Activated naive CD8-positive, alpha-beta T cell treated with anti-CD3 and anti-CD28 coated beads for 36 hours (primary cell): Measurements from ENCODE around the gene ADAMTS1. TPM values are rescaled to one million over a fixed set of nuclear protein-coding genes. Genes with fewer than 3 reads are reported as not detected.

ENCODE experiments used
- DNase-seq: peaks from one replicate; pipeline ENCODE4 v3.0.0; 2021
- H3K27ac Mint-ChIP-seq: one replicate; pipeline ENCODE4 v1.8.0; 2022; ENCODE audit warnings: mild to moderate bottlenecking, moderate library complexity, mixed read lengths
- H3K27me3 Mint-ChIP-seq: one replicate; pipeline ENCODE4 v1.8.0; 2022; ENCODE audit warnings: mild to moderate bottlenecking, mixed read lengths
- H3K36me3 Mint-ChIP-seq: one replicate; pipeline ENCODE4 v1.8.0; 2021; ENCODE audit warnings: mild to moderate bottlenecking, mixed read lengths
- H3K4me1 Mint-ChIP-seq: one replicate; pipeline ENCODE4 v1.8.0; 2021; ENCODE audit warnings: mixed read lengths
- H3K4me3 Mint-ChIP-seq: one replicate; pipeline ENCODE4 v1.8.0; 2022; ENCODE audit warnings: mild to moderate bottlenecking, moderate library complexity, mixed read lengths
- H3K9me3 Mint-ChIP-seq: one replicate; pipeline ENCODE4 v1.8.0; 2022; ENCODE audit warnings: mixed read lengths
- total RNA-seq, 2 experiments: library from RNA; stranded (reverse); gene quantifications; one replicate each; pipeline ENCODE4 v1.2.3, GENCODE V29; 2021

Gene ADAMTS1
- total RNA-seq, 2 experiments from 2014 or later, result 0.06 TPM; not detected in 1

GRCh38 chr21:26810676-26811415 is 34.4 kb downstream of the ADAMTS1 start:
- Mint-ChIP-seq H3K27ac (no peak overlapping the region), H3K27me3 (peaks cover 11% of the 10 kb centered on the region), H3K9me3 (no peaks in the 10 kb centered on the region), H3K4me1 (no peaks in the 10 kb centered on the region), H3K36me3 (no peaks in the 10 kb centered on the region), H3K4me3 (no peak overlapping the region)
- DNase-seq, result no peak

- no peaks in the 10 kb centered on the region for H3K4me1 Mint-ChIP-seq
- DNase-seq, result no peak
- H3K4me3 Mint-ChIP-seq, result no peak overlapping the region
- peaks cover 7% of the 10 kb centered on the region for H3K27me3 Mint-ChIP-seq
- no peak overlapping the region for H3K27ac Mint-ChIP-seq
- H3K36me3 Mint-ChIP-seq, result no peaks in the 10 kb centered on the region
- no peaks in the 10 kb centered on the region for H3K9me3 Mint-ChIP-seq
These were observed 34.9 kb downstream of the ADAMTS1 start for GRCh38 chr21:26810266-26810665.

DNA sequence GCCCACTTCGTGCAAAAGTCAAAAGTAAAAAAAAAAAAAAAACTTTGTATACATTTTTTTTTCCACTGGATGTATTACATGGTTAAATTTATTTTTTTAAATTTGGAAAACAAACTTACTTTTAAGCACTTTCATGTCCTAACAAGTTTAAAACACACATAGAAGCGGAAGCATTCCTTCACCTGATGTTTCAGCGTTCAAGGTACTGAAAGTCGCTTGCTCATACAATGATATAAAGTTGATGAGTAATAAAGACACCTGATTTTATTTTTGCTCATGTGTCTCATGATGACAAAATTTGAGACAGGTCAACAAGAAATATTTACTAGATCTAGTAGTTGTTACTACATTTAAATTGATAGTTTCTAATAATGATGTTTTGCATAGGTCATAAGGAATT is 35.5 kb downstream of the ADAMTS1 start:
- DNase-seq, result no peak
- no peak overlapping the region for H3K27ac Mint-ChIP-seq
- no peak overlapping the region for H3K4me3 Mint-ChIP-seq
- H3K36me3 Mint-ChIP-seq, result no peaks in the 10 kb centered on the region
- no peaks in the 10 kb centered on the region for H3K9me3 Mint-ChIP-seq
- no peaks in the 10 kb centered on the region for H3K4me1 Mint-ChIP-seq
- peaks cover 7% of the 10 kb centered on the region for H3K27me3 Mint-ChIP-seq

DNA sequence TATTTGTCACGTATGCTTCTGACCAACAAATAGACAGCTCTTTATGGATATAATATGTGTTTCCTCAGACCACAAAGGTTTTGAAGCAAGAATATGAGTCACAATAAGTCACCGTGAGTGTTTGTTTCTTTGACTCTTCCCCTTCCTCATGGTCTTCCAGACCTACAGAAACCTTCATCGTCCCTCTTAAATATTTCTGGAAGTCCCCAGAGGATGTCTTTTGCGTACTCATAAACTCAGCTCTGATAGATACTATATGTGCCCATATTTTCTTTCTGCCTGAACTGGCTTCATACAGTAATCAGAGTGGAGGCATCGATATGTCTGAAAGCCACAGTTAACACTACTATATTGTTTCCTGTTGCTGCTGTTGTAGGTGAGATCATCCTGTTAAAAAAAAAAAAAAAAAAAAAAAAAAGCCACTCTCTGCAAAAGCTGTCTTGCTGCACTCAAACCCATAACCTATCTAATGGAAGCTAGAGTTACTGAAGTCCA is 38.4 kb downstream of the ADAMTS1 start:
- H3K4me1 Mint-ChIP-seq, result no peaks in the 10 kb centered on the region
- no peak overlapping the region for H3K4me3 Mint-ChIP-seq
- peaks cover 11% of the 10 kb centered on the region for H3K27me3 Mint-ChIP-seq
- DNase-seq, result no peak
- H3K36me3 Mint-ChIP-seq, result no peaks in the 10 kb centered on the region
- H3K9me3 Mint-ChIP-seq, result no peaks in the 10 kb centered on the region
- no peak overlapping the region for H3K27ac Mint-ChIP-seq

DNA sequence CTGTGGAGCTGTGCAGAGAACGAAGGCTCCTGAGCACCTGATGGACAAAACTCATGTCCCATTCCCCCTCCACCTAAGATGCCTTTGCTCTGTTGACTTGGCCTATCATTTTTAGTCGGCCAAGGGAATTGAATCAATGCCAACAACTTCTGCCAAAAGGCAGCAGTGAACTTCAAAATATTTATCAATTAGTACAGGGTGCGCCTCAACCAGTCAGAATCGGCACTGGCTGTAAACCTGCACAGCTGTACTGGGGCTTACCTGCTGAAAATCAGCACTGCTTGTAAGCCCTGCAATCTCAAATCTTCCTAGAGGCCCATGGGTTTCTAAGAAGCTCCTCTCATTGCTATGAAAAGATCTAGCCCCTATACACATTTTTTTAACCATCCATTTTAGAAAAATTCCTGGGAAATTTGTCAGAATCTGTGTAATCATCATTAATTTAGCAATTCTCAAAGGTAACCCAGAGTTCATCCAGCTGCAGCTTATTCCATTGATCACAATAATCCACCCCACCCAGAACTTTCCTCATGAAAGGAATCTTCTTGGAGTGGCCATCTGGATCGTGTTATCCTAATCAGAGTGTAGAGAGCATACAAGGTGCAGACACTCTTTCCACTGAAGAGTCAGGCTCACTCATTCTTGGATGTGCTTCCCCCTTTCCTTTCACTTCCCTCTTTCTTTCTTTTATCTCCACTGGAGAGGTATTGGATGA is 40.2 kb downstream of the ADAMTS1 start:
- Mint-ChIP-seq H3K27ac (no peak overlapping the region), H3K9me3 (no peaks in the 10 kb centered on the region), H3K4me1 (no peaks in the 10 kb centered on the region), H3K36me3 (no peaks in the 10 kb centered on the region), H3K27me3 (peaks cover 11% of the 10 kb centered on the region), H3K4me3 (no peak overlapping the region)
- DNase-seq, result no peak

GRCh38 chr21:26801498-26801897 is 43.7 kb downstream of the ADAMTS1 start:
- Mint-ChIP-seq H3K27me3 (peaks cover 18% of the 10 kb centered on the region), H3K4me1 (no peaks in the 10 kb centered on the region), H3K36me3 (no peaks in the 10 kb centered on the region), H3K4me3 (no peak overlapping the region), H3K9me3 (no peaks in the 10 kb centered on the region), H3K27ac (no peak overlapping the region)
- DNase-seq, result no peak

DNA sequence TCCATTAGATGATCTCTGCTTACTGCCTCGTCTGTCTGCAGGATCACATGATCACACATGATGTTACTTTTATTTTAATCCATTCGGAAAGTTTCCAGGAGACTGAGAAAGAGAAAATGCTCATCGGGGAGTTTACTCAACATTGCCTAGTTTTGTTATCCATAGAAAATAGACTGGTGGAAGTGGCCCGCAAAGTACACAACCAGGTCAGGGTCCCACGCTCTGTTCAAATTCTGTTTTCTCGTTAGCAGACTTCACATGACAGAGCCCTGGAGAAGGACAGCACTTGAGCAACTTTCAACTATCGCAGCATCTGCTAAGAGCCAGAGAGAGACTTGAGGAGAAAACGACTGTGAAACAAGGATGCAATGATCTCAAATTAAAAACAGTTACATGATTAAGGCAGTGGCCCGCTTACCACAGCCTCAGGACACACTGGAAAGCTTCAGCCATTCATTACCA is 44.2 kb downstream of the ADAMTS1 start:
- no peak for DNase-seq
- Mint-ChIP-seq H3K4me1 (no peaks in the 10 kb centered on the region), H3K36me3 (no peaks in the 10 kb centered on the region), H3K27ac (no peak overlapping the region), H3K27me3 (peaks cover 18% of the 10 kb centered on the region), H3K9me3 (no peaks in the 10 kb centered on the region), H3K4me3 (no peak overlapping the region)

- DNase-seq, result no peak
- Mint-ChIP-seq H3K9me3 (no peaks in the 10 kb centered on the region), H3K27ac (no peak overlapping the region), H3K4me3 (no peak overlapping the region), H3K4me1 (no peaks in the 10 kb centered on the region), H3K27me3 (peaks cover 18% of the 10 kb centered on the region), H3K36me3 (no peaks in the 10 kb centered on the region)
These were observed 44.8 kb downstream of the ADAMTS1 start for GRCh38 chr21:26800455-26800854.

- Mint-ChIP-seq H3K36me3 (no peaks in the 10 kb centered on the region), H3K27me3 (peaks cover 22% of the 10 kb centered on the region), H3K9me3 (no peaks in the 10 kb centered on the region), H3K27ac (no peak overlapping the region), H3K4me3 (no peak overlapping the region), H3K4me1 (no peaks in the 10 kb centered on the region)
- no peak for DNase-seq
These were observed 45.2 kb downstream of the ADAMTS1 start for GRCh38 chr21:26800001-26800400.

GRCh38 chr21:26798856-26799751 is 46.1 kb downstream of the ADAMTS1 start:
- H3K4me1 Mint-ChIP-seq, result no peaks in the 10 kb centered on the region

DNA sequence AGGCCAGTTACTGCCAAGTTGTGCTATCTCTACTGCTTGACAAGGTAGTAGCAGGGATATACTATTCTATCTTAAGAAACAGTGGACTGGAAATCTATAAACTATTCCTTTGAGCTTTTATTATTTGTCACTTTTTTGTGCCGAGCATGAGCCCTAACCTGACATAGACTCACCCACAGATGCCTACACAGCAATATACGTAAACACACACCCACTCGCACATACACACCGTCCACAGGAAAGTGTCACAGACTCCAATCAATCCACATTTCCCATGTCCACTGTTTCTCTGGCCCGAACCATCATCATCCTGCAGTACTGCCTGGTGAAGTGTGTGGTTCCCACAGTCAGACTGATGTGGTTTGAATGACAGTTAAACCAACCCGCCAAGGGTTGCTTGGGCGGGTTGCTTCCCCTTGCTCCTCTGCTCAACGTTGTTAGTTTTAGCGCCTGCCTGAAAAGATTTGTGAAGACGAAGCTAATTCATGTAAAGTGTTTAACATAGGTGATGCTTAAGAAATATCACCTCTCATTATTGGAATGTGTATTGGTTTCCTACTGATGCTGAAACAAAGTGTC is 47.2 kb downstream of the ADAMTS1 start:
- Mint-ChIP-seq H3K9me3 (no peaks in the 10 kb centered on the region), H3K27me3 (peaks cover 26% of the 10 kb centered on the region), H3K27ac (no peak overlapping the region), H3K4me1 (no peaks in the 10 kb centered on the region), H3K4me3 (no peak overlapping the region), H3K36me3 (no peaks in the 10 kb centered on the region)
- DNase-seq, result no peak

More at GRCh38 chr21:26798856-26799751, 46.1 kb downstream of the ADAMTS1 start:
- H3K4me3 Mint-ChIP-seq, result no peak overlapping the region
- no peak overlapping the region for H3K27ac Mint-ChIP-seq
- H3K27me3 Mint-ChIP-seq, result peaks cover 23% of the 10 kb centered on the region
- DNase-seq, result no peak
- H3K9me3 Mint-ChIP-seq, result no peaks in the 10 kb centered on the region
- no peaks in the 10 kb centered on the region for H3K36me3 Mint-ChIP-seq

- no peak overlapping the region for H3K27ac Mint-ChIP-seq
- H3K4me3 Mint-ChIP-seq, result no peak overlapping the region
- H3K27me3 Mint-ChIP-seq, result peaks cover 26% of the 10 kb centered on the region
- no peak for DNase-seq
- no peaks in the 10 kb centered on the region for H3K36me3 Mint-ChIP-seq
- H3K4me1 Mint-ChIP-seq, result no peaks in the 10 kb centered on the region
- no peaks in the 10 kb centered on the region for H3K9me3 Mint-ChIP-seq
These were observed 49.3 kb downstream of the ADAMTS1 start for GRCh38 chr21:26795866-26796329.

DNA sequence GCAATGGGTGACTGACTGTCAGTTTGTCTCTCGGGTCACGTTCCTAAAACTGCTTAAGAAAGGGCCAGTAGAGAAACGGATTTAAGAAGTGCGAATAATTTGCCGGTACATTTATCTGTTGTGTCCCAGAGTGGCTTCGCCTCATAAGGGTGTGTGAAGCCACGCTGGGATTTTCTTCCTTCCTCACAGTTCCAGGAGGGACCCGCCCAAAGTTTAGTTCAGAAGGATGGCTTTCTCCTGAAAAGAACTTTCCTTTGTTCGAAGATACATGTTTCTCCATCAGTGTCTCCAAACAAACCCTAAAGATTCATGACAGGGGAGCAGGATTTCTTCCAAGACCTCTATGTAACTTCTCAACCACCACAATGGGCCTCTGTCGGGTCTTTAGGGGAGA is 49.8 kb downstream of the ADAMTS1 start:
- Mint-ChIP-seq H3K27me3 (peaks cover 26% of the 10 kb centered on the region), H3K27ac (no peak overlapping the region), H3K4me1 (no peaks in the 10 kb centered on the region), H3K9me3 (no peaks in the 10 kb centered on the region), H3K36me3 (no peaks in the 10 kb centered on the region), H3K4me3 (no peak overlapping the region)
- no peak for DNase-seq

GRCh38 chr21:26794597-26795411 is 50.4 kb downstream of the ADAMTS1 start:
- peaks cover 26% of the 10 kb centered on the region for H3K27me3 Mint-ChIP-seq
- H3K27ac Mint-ChIP-seq, result no peak overlapping the region
- H3K4me3 Mint-ChIP-seq, result no peak overlapping the region
- H3K36me3 Mint-ChIP-seq, result no peaks in the 10 kb centered on the region
- no peaks in the 10 kb centered on the region for H3K4me1 Mint-ChIP-seq
- no peak for DNase-seq
- H3K9me3 Mint-ChIP-seq, result no peaks in the 10 kb centered on the region
